Fibroblast of pulmonary artery (primary cell): ENCODE results near the gene DAAM2.

Experiments
- DNase-seq: peaks from one replicate; pipeline ENCODE4 v3.0.0-alpha.2; 2010; ENCODE audit warnings: low read depth
- H3K4me3 ChIP-seq: replicated peaks from 2 replicates; pipeline ENCODE4 v1.5.1; 2011; ENCODE audit warnings: low read depth, mild to moderate bottlenecking, control low read depth, low read length, moderate library complexity
- TF ChIP-seq, protein P1 (sequence below): IDR thresholded peaks from 2 replicates; pipeline ENCODE4 v1.5.1; 2011; ENCODE audit warnings: mild to moderate bottlenecking, control low read depth, low read length, inconsistent platforms; ENCODE audit errors: missing control alignments

DAAM2 gene

DNA sequence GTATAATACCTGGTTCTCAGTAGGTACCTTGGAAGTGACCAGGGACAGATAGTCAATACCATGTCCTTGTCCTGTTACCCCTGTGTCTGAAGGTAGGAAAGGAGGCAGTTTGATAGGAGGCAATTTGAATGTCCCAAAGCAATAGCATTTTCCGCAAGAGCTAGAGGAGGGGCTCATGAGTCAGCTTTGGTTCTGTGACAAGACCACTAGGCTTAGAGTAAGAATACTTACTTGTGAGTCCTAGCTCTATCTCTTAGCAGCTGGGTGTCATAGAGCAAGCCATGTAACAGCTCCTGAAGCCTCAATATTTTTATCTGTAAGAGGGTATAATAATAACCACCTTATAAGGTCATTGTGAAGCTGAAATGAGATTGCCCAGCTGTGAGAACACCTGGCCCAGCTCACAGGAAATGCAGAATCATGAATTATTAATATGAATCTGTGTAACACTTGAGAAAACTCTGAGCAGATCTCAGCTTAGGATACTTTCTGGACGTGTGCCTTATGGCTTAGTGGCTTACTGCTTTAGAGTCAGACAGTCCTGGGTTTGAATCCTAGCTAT, 58.6 kb downstream of the DAAM2 start:
- no peak overlapping the region for H3K4me3 ChIP-seq
- TF ChIP-seq, protein P1, sequence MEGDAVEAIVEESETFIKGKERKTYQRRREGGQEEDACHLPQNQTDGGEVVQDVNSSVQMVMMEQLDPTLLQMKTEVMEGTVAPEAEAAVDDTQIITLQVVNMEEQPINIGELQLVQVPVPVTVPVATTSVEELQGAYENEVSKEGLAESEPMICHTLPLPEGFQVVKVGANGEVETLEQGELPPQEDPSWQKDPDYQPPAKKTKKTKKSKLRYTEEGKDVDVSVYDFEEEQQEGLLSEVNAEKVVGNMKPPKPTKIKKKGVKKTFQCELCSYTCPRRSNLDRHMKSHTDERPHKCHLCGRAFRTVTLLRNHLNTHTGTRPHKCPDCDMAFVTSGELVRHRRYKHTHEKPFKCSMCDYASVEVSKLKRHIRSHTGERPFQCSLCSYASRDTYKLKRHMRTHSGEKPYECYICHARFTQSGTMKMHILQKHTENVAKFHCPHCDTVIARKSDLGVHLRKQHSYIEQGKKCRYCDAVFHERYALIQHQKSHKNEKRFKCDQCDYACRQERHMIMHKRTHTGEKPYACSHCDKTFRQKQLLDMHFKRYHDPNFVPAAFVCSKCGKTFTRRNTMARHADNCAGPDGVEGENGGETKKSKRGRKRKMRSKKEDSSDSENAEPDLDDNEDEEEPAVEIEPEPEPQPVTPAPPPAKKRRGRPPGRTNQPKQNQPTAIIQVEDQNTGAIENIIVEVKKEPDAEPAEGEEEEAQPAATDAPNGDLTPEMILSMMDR: no peak
- DNase-seq: peak; percentile 20

DNA sequence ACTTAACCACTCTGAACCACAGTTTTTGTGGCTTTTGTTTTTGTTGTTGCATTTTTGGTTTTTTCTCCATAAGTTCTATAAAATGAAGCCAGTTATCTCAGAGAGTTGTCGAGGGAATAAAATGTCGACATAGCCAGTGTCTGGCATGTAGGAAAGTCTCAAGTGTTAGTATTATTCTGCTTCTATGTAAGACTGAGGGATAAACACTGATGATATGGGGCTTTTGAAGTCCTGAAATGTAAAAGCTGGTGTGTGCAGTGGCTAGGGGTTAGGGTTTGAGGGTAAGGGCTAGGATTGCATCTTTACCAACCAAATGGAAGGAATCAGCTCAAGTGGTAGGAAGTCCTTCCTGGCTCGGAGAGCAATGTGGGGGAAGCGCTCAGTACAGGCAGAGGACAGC, 59.2 kb downstream of the DAAM2 start:
- TF ChIP-seq, protein P1: no peak
- DNase-seq: no peak
- no peak overlapping the region for H3K4me3 ChIP-seq

- H3K4me3 ChIP-seq: no peak overlapping the region
- TF ChIP-seq, protein P1: no peak
- no peak for DNase-seq
Measured at GRCh38 chr6:39852324-39852723, 60.1 kb downstream of the DAAM2 start.

DNA sequence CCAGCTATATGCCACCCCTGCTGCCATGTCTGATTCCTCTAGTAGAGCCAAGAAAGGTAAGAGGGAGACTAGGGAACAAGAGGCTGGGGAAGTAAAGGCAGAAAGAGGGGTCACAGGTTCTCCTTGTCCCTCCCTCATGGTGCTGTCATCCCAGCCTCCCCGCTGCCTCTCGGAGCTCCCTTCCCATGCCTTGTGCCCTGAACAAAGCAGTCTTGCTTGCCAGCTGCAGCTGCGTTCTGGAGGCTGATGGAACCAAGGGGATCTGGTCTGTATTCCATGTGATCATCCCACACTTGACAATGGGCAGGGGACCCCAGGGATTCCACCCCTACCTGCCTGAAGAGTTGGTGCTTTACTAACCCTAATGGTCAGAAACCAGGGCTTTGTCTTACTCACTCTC, 61.4 kb downstream of the DAAM2 start:
- no peak for DNase-seq
- TF ChIP-seq, protein P1: no peak
- H3K4me3 ChIP-seq: no peak overlapping the region

- no peak for DNase-seq
- TF ChIP-seq, protein P1: no peak
- H3K4me3 ChIP-seq: no peak overlapping the region
Measured at GRCh38 chr6:39855356-39855995, 63.3 kb downstream of the DAAM2 start.

DNA sequence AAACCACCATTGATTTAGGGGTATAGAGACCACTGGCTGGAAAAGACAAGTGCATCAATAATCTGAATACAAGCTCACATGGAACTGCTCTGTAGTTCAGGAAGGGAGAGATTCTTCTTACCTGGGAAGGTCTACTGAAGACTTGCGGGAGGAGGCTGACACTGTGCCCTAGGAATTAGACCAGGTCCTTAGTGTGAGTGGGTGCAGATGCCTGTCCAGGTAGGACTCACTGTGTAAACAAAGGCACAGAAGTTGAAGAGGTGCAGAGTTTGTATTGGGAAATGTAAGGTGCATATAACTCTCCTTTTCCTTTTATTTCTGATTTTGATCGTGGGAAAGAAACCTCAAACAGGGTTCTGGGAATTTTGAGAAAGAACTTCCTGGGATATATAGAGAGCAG, 66.8 kb downstream of the DAAM2 start:
- no peak overlapping the region for H3K4me3 ChIP-seq
- TF ChIP-seq, protein P1: no peak
- DNase-seq: no peak

DNA sequence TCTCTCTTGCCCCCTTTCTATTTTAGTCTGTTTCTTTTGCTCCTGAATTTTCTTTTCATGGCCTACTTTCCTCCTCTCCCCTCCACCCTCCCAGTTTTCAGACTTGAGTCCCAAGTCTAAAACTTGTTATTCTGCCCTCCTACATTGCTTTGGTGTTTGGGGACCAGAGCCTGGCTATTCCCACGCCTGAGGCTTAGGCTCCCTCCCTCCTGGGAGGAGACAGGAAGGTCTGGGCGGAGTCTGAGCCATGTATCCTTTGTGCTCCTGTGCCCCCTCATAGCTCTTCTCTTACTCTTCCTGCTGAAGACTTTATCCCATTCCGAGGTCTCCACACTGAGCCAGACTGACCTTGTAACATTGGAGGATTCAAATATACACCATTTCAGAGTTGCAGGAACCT, 69.5 kb downstream of the DAAM2 start:
- TF ChIP-seq, protein P1: no peak
- no peak for DNase-seq
- no peak overlapping the region for H3K4me3 ChIP-seq
